Umbilical cord (tissue), 2 donors: Measurements from ENCODE around the gene S100A9. TPM values are rescaled to one million over a fixed set of nuclear protein-coding genes. Genes with fewer than 3 reads are reported as not detected.
A peak's percentile ranks its signal among the peaks of the same experiment; 100 is the strongest.

Experiments
- DNase-seq: peaks from one replicate; pipeline ENCODE4 v3.0.0-alpha.2; 2015; ENCODE audit warnings: low spot score
- total RNA-seq: library from RNA; depleted of rRNA; stranded (reverse); fragments of >200 nt; gene quantifications from one replicate; pipeline ENCODE4 v1.2.3, GENCODE V29; 2014; ENCODE audit warnings: low replicate concordance; ENCODE audit not compliant: insufficient read depth

S100A9 gene
- total RNA-seq, 1 donor from 2014 or later = 224 TPM

DNA sequence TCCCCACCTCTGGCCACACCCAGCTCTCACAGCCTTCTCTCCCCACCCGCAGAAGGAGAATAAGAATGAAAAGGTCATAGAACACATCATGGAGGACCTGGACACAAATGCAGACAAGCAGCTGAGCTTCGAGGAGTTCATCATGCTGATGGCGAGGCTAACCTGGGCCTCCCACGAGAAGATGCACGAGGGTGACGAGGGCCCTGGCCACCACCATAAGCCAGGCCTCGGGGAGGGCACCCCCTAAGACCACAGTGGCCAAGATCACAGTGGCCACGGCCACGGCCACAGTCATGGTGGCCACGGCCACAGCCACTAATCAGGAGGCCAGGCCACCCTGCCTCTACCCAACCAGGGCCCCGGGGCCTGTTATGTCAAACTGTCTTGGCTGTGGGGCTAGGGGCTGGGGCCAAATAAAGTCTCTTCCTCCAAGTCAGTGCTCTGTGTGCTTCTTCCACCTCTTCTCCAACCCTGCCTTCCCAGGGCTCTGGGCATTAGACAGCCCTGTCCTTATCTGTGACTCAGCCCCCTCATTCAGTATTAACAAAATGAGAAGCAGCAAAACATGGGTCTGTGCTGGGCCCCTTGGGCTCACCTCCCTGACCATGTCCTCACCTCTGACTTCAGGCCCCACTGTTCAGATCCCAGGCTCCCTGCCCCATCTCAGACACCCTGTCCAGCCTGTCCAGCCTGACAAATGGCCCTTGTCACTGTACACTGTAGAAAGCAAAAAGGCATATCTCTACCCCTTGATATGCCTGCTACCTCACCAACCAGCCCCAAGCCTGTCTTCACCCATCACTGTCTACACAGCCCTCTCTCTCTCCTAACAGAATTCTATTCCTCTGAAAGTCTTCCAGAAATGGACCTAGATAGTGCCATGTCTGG lies 3.2 kb downstream of the S100A9 start:
- DNase-seq = no peak

DNA sequence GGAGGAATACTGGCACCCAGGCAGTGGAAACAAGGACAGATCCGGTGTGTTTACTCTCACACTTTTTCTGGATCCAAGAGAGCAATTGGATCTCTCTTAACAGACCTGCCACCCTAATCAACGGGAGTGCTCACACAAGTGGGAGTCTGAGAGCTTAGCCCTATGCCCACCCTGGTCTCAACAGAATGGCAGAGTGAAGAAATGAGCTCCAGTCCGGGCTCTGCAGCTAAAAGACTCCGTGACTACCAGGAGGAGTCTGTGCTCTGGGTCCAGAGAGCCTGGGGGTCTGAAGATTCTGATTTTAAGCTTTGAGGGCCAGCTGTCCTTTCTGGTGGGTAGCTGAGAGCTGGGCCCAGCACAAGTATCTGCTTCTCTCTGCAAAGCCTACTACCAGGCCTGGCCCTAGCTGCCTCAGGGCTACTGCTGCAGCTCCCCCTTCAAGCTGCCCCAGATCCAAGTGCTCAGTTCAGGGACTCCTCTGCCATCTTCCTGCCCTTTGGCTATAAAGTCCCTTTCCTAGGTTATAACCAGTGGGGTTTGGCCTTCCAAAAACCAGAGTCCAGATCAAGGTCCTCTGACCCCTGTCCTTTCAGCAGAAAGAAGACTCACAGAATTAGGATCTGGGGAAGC lies 3.9 kb downstream of the S100A9 start:
- DNase-seq = no peak

DNA sequence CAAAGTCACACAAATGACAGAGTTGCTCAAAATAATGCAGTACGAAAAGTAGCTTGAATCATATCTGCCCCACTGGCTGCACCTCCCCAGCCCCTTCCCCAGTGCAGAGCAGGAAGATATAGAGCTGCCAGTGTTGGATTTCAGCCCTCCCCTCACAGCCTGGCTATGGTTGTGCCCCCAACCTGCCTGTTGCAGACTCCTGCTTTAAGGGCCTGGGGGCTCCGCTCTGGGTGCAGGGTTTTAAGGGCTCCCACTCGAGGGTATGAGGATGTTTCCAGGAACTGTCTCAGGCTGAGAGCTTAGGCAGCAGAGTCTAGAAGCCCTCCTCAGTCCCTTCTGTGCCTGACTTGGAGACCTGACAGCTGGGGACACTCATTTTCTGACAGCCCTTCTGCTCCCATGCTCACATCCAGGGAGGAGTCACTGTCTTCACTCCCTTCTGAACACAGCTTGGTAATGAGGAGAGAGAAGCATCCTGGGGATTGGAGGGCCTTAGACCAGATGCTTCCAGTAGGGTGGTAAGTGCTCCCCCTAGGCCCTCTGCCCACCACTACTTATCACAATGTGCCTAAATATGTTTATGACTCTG lies 4.6 kb downstream of the S100A9 start:
- DNase-seq = no peak

DNA sequence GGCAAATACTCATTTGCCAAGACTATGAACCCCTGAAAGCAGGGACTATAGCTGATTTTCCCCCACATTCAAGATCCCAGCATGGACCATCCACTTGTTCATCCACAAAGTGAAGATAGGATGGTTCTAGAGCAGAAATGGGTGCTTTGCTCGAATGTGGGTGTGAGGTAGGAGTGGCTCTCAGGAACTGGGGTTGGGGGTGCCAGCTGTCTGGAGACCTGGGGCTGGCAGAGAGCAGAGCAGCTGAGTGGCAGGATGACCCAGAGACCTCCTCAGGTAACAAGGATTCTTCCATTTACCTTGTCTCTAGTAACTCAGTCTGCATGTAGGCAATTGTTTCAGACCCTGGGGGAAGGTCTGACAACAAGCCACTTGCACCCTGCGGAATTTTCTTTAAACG lies 6.0 kb downstream of the S100A9 start:
- DNase-seq = no peak

DNA sequence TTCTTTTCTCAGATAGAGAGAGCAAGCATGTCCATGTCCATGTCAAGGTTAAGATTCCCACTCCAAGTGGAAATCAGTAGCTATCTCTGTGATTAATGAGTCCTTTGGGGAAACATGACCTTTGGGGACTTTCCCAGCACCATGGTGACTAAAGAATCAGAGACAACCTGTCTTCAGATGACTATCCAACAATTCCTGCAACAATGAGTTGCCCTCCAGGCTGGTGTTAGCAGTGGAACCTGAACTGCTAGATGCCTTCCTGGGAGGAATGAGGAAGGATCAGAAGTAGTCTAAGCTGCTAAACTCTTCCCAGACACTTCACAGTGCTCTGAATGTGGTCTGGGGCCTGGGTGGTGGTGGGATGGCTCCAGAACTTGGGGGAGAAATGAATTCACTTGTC lies 6.5 kb downstream of the S100A9 start:
- no peak for DNase-seq

DNA sequence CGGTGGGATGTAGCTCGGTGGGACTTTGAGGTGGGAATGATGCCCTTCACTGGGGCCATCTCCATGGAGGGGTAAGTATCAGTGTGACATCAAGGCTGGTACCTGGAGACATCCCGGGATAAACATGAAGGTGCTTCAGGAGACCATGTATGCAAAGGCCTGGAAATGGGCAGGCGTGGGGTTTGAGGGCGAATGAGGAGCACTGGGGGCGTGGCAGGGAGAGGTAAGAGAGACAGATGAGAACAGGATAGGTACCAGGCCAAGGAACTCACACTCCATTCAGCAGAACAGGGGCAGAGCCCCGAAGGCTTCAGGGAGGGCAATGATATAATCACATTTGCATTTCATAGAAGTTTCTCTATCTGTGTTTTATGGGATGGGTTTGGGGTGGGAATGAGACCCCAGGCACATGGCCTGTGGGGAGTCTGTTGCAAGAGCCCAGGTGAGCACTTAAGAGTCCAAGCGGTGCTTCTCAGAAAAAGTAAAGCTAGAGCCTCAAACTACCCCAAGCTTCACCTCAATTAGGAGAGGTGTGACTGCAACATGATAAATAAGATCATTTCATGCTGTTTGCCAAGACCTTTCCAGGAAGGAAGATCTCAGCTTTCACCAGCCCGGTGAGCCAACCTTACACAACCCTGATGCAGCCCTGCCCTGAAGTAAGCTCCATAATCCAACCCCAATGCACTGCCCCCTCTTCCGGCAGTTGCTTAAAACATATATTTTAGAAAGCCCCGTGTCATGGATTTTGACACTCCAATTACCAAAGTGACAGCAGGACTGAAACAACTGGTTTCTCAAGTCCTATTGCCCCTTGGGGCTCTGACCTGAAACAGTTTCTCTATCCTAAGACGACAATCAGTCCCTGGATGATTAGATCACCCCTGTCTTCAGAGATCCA lies 7.4 kb downstream of the S100A9 start:
- DNase-seq = peak; percentile 55

DNA sequence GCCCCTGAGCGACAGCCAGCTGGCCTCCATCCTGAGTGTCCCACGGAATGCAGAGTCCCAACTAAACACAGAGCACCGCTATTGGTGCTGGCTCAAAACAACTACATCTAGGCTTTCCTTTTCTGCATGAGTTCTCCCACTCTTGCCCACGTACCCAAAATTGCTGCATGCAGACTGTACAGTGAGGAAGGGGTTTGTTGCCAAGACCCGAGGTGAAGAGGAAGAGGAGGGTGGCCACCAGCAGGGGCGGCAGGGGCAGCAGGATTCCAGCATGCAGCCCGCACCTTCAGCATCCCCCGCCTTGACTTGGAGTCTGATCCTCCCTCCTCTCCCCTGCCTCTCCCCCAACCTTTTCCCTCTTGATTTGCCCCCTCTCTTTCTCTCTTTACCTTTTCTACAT lies 8.0 kb downstream of the S100A9 start:
- DNase-seq = no peak

DNA sequence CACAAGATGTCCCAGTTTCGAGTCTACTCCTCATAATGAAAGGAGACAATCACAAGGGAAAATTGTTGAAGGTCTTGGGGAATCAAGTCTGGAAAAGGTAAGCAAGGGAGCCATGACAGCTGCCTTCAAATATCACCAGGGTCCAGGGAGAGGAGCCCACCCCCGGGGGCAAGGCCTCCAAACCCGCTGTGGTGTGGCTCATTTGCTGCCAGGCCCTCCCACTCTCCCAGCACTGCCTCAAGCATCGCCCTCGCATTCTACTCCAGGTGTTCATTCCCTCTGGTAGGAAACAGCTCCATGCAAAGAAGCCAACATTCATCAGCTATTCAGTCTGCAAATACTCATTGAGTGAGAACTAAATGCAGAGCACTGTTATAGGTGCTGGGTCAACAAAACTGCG lies 8.6 kb downstream of the S100A9 start:
- no peak for DNase-seq

DNA sequence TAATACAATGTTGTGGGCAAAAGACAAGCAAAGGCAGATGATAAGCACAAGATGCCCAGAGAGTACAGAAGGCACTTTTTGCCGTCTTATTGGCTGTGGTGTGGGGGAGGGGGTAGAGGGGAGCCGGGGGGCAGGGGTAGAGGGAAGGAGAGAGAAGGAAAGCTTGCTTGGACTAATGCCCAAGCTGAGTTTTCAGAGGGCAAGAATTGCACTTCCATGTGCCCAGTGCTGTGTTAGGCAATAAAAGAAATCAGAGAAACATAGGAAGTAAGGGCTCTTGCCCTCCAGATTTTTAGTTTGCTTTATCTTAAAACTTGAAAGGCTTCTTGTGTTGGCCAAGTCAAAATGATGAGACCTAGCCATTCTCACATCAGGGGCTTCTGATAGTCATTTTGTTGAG lies 9.4 kb downstream of the S100A9 start:
- no peak for DNase-seq

DNA sequence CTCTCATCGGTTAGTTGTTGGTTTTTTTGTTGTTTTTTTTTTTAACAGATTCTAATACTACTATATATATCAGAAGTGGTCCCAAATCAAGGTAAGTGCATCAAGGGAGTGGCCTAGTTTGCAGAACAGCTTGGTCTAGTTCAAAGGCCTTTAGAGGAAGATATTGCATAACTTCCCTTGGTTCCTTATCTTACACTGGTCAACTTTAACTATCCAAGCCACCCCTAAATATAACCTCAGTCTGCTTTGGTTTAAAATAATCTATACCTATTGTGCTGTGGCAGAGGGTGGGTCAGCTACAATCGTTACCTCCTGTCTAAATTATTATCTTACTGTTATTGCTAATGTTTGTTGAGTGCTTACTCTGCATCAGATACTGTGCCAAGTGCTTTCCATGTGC lies 10.8 kb downstream of the S100A9 start:
- no peak for DNase-seq

DNA sequence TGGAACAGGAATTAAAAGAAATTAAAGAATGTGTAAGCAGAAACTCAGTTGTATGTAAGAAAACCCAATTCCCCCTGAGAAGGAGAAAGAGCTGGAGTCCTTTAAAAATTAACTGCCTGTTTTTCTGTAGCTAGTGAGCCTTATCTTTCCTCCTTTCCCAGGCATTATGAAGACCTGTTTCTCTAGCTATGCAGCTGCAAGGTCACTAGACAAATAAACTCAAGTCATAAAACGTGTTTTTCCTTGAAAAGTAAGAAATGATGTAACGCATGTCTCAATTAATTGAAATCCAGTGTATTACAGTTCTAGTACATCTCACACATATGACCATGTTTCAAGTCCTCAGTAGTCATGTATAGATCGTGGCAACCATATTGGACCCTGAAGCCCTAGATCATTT lies 12.5 kb downstream of the S100A9 start:
- DNase-seq = no peak

DNA sequence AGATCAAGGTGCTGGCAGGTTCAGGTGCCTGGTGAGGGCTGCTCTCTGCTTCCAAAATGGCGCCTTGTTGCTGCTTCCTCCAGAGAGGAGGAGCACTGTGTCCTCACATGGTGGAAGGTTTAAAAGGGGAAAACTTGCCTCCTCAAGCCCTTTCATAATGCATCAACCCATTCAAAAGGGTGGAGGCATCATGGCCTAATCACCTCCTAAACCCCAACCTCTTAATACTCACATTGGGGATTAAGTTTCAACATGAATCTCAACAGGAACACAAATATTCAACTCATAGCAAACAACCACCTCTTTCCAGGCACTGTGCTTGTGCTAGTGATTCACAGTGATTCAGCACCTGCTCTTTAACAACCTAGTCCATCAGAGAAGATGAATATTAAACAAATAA lies 13.6 kb downstream of the S100A9 start:
- no peak for DNase-seq

DNA sequence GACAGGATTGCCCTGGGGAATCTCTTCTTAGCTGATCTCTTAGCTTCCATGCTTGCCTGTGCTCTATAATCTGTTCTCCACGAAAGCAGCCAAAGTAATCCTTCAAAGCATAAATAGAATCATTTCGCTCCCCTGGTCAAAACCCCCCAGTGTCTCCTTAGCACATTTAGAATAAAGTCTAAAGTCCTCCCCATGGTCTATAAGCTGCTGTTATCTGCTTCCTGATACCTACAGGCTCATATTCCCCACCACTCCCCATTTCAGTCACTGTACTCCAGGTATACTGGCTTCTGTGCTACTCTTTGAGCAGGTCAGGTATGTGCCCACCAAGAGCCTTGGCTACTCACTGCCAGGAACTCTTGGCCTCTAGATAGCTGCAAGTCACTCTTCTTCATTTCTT lies 14.9 kb downstream of the S100A9 start:
- no peak for DNase-seq

DNA sequence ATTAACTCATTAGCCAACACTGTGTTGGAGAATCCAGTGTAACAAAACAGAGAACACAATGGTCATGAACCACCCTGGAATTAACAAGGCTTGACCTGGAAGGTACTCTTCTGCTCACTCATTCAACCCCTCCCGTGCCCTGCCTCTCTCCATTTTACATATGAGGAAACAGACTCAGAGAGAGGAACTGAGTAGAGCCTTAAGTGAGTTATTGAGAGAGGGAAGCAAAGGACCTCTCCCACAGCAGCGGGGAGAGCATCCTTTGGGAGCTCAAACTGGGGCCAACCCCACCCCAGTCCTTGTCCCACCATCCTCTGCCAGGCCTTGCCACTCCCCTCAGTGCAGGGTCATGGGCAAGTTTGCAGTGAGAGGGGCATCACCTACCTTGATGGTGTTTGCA lies 16.4 kb downstream of the S100A9 start:
- DNase-seq = no peak

DNA sequence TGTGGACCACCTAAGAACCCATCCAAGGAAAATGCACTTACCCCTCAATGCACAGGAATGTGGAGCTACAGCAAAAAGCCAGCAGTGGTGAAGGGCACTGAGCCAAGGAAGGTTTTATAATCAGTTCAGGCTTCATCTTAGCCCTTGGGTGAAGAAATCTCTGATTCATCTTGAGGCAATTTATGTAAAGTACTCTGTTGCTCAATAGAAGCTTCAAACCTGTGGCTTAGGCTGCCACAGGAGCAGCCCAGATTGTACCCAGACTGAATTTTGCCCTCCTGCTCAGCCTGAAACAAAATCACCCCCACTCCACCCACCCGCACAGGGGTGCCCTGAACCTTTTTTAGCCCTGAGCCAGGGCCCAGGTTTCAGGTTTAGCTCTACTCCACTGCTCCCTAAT lies 17.9 kb downstream of the S100A9 start, which contains the start of gene S100A12:
Gene S100A12, minus strand, starts transcription at position 111 of the 400 bp plus-strand sequence. CDS start 1,029 bp downstream, outside the sequence.
- DNase-seq = peak; percentile 60

DNA sequence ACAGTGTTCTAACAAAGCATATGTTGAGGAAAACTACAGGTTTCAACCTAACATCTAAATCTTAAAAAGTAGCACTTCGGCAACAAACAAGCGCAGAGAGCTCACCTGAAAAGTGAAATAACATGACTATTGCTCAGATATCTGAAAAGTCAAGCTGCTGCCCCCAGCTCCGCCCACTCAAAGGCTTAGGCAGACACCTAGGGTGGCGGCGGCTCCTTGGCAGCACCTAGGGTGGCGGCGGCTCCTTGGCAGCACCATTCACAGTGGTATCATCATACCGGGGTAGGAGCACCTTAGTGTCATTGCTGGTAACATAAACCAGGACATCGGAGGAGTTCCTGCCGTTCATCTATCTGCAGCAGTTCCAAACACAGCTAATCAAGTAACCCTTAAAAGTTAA lies 21.9 kb downstream of the S100A9 start:
- DNase-seq = no peak

DNA sequence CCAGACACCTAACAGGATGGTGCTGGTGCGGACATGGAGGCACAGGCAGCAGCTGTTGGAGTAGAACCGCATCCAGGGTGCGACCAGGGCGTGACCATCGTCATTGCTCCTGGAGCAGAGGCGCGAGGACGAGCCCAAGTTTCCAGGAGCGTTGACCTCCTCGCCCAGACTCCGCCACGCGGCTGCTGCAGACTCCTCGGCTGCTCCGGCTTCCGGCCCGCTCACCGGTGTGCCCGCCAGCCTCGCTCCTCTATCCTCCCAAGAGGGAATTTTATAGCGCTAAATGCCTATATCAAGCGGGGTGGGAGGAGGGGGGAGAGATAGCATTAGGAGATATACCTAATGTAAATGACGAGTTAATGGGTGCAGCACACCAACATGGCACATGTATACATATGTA lies 23.1 kb downstream of the S100A9 start:
- DNase-seq = no peak

DNA sequence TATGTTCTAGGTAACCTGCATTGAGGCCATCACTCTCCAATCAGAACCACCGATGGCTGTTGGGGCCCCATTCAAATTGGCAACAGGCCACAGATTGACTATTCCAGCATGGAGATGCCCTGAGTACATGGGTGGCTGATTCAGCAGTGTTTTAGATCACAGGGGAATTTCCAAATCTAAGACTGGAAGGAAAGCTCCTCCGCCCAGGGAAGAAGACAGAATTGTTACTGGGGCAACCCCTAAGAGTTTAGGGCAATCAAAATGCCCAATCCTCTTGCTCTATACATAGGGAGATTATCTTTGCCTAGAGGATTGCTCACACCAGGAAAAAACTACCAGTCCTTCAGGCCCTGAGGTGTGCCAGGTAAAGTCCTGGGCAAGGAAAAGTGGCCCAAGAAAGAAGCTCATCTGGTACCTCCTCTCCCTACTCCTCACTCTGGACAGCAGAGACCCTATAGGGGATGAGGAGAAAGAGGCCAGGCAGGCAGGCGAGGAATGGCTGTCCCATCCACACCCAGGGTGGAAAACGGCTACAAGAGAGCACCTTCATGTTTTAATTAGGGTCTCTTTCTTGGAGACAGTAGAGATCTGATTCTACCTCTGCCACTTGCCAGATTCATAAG lies 27.4 kb downstream of the S100A9 start:
- no peak for DNase-seq

DNA sequence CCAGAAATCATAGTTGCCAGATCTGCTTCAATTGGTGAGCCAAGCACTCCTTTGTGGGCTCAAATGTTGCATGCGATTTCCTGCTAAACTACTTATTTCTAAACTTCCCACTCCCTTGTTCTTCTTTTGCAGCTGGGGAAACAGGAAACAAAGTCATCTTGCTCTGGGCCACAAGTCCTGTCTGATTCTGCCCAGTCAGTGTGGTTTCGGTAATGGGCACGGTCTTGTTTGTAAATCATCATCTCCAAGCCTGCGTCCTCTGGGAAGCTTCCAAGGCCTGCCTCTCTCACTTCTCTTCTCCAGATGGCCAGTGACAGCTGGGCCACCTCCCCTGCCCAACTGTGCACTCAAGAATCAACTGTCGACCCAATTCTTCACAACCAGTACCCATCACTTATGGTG lies 28.8 kb downstream of the S100A9 start:
- DNase-seq = peak; percentile 22

DNA sequence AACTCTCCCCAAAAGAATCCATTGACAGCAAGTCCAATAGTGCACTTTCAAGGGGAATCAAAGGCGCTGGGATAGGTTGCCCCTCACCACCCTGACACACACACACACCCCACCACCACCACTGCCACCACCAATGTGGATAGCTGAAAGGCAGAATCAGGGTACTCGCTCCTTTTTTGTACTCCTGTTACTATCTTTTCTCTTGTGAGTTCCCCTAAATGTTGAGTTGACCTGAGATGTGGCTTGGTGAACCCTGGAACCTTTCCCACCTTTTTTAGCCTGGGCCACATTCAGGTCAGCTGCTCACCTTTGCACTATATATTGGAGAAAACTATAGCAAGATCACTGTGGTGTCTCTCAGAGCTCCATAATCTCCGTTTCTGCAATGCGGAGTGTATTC lies 29.3 kb downstream of the S100A9 start:
- DNase-seq = no peak

DNA sequence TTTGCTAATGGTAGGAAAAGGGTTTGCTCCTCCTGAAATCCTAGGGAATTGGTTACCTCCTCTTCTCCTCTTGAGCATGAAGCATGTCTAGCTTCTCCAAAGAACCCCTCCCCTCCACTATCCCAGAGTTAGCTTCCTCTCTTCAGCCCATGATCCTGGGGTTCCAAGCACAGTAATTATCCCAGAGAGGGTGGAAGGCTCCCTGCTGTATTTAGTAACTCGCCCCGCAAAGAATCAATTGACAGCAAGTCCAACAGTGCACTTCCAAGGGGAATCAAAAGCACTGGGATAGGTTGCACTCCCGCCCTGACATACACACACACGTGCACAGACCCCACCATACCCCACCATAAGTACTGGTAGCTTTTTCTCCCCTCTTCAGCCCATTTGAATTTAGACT lies 30.1 kb downstream of the S100A9 start:
- DNase-seq = no peak
